Chondrocyte (in vitro differentiated cells): Measurements from ENCODE around the gene KLHL22. TPM values are rescaled to one million over a fixed set of nuclear protein-coding genes. Genes with fewer than 3 reads are reported as not detected.

ENCODE experiments used
- DNase-seq: peaks from one replicate; pipeline ENCODE4 v3.0.0; 2021; ENCODE audit warnings: mixed read lengths, low spot score
- H3K27ac Mint-ChIP-seq: one replicate; pipeline ENCODE4 v1.8.0; 2021; ENCODE audit warnings: mild to moderate bottlenecking, moderate library complexity, mixed read lengths; ENCODE audit not compliant: unreplicated experiment
- H3K27me3 Mint-ChIP-seq: 2 replicates; pipeline ENCODE4 v1.8.0; 2021; ENCODE audit warnings: low read depth, mixed read lengths
- H3K36me3 Mint-ChIP-seq: 2 replicates; pipeline ENCODE4 v1.8.0; 2021; ENCODE audit warnings: low read depth, mixed read lengths
- H3K4me1 Mint-ChIP-seq: 2 replicates; pipeline ENCODE4 v1.8.0; 2021; ENCODE audit warnings: low read depth, mild to moderate bottlenecking, mixed read lengths
- H3K4me3 Mint-ChIP-seq: one replicate; pipeline ENCODE4 v1.8.0; 2021; ENCODE audit warnings: mild to moderate bottlenecking, moderate library complexity, mixed read lengths; ENCODE audit not compliant: unreplicated experiment
- H3K9me3 Mint-ChIP-seq: 2 replicates; pipeline ENCODE4 v1.8.0; 2021; ENCODE audit warnings: low read depth, mixed read lengths
- total RNA-seq: library from RNA; stranded (reverse); gene quantifications from 3 replicates; pipeline ENCODE4 v1.2.1, GENCODE V29; 2021
- TF ChIP-seq, protein P1 (sequence below): fragments of 200-600 bp; sonication (generic); IDR thresholded peaks from 2 replicates; pipeline ENCODE4 v1.5.0; 2021; ENCODE audit warnings: antibody characterized with exemption, mild to moderate bottlenecking, moderate library complexity

Gene KLHL22
- total RNA-seq, 1 donor from 2014 or later: 37.3 TPM

DNA sequence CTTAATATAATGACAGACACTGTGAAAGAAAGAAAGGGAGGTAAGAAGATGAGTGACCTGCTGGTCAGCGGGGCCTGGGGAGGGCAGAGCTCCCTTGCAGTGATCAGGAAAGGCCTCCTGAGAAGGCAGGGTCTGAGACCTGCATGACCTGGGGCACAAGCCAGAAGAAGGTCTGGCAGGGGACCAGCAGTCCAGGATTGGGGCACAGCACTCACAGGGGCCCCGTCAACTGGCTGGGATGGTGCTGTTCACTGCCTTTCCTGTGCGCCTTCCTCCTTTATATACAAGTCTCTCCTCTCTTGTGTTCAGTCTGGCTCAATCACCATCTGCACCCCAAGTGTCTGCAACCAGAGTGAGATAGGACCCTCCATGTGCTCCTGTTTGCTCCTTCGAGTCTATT is 35.7 kb downstream of the KLHL22 start:
- Mint-ChIP-seq H3K27ac (no peak overlapping the region), H3K4me1 (peaks cover 27% of the 10 kb centered on the region), H3K36me3 (peaks cover 21% of the 10 kb centered on the region), H3K27me3 (no peaks in the 10 kb centered on the region), H3K9me3 (no peaks in the 10 kb centered on the region), H3K4me3 (no peak overlapping the region)
- peak; percentile 64 for DNase-seq
- TF ChIP-seq, protein P1, sequence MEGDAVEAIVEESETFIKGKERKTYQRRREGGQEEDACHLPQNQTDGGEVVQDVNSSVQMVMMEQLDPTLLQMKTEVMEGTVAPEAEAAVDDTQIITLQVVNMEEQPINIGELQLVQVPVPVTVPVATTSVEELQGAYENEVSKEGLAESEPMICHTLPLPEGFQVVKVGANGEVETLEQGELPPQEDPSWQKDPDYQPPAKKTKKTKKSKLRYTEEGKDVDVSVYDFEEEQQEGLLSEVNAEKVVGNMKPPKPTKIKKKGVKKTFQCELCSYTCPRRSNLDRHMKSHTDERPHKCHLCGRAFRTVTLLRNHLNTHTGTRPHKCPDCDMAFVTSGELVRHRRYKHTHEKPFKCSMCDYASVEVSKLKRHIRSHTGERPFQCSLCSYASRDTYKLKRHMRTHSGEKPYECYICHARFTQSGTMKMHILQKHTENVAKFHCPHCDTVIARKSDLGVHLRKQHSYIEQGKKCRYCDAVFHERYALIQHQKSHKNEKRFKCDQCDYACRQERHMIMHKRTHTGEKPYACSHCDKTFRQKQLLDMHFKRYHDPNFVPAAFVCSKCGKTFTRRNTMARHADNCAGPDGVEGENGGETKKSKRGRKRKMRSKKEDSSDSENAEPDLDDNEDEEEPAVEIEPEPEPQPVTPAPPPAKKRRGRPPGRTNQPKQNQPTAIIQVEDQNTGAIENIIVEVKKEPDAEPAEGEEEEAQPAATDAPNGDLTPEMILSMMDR: no peak

DNA sequence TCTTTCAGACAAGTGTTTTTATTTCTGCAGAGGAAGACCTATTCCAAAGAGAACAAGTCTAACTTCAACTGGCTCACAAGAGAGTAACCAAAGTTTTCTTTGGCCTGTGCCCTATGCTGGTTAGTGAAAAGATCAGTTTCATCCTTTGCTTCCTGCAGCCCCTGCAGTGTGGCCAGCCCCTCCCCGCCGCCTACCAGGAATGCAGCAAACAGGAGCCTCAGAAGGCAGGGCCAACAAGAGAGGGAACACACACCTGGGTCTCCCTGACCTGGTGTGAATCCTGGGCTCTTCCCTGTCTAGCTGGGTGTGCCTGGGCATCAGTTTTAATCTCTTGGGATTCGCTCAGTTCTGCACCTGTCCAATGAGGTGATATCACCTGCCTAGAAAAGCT is 36.4 kb downstream of the KLHL22 start:
- peak; percentile 42 for DNase-seq
- Mint-ChIP-seq H3K9me3 (no peaks in the 10 kb centered on the region), H3K4me1 (peaks cover 30% of the 10 kb centered on the region), H3K36me3 (peaks cover 19% of the 10 kb centered on the region), H3K4me3 (no peak overlapping the region), H3K27ac (no peak overlapping the region), H3K27me3 (no peaks in the 10 kb centered on the region)
- TF ChIP-seq, protein P1: no peak

DNA sequence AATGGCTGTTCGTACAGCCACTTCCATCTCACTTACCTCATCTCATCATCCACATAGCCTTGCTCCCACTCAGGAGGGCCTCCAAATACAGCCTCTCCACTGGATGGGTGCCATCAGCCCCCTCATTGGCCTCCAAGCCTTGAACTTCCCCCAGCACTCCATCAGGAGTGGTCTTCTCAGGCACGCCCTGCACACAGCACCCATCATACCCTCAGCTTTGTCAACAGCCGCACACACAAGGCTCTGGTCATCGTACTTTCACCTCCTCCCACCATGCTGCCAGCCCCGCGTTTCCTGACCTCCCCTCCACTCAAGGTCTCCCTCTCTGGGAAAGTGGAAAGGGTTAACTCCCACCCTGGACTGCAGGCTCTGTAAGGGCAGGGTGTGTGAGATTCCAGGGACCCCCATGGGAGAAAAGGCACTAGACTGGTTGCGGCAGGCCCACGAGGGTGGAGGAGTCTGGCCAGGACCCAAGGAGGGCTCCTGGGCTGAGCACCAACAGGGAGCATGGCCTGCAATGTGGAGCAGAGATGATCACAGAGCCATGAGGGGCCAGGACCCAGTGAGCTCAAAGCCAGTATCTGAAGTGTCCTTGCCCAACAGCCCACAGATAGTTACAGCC is 37.0 kb downstream of the KLHL22 start:
- Mint-ChIP-seq H3K36me3 (peaks cover 18% of the 10 kb centered on the region), H3K9me3 (no peaks in the 10 kb centered on the region), H3K4me3 (no peak overlapping the region), H3K27ac (peak overlapping the region; percentile 36), H3K27me3 (no peaks in the 10 kb centered on the region), H3K4me1 (peaks cover 30% of the 10 kb centered on the region)
- peak; percentile 63 for DNase-seq
- TF ChIP-seq, protein P1: no peak

DNA sequence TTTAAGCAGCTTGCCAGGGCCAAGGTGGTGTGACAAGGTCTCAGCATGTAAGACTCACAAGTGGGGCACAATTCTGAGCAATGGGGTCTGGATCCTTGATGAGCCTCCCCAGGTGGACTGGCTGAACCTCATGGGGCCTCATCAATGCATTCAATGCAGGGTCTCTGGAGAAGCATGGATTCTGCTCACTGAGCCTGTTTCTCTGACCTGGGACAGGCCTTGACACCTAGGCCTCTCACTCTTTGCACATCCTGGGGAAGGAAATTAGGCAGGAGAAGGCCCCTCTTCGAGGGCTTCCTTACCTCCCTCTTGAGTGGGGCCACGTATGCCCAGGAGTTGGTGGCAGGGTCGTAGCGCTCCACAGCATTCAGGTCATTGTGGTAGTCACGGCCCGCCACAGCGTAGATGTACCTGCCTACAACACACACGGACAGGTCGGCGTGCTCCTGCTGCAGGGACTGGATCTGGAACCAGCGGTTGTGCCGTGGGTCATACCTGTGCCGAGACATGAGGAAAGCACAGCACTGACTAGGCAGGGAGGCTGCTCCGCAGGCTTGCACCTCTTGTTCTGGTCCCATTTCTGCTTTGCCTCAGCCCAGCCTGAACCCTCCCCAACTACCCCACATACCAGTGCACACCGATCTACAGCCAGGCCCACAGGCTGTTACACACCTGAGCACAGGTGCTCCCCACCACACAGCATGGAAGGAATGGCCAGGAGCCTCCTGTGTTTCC is 37.9 kb downstream of the KLHL22 start:
- Mint-ChIP-seq H3K9me3 (no peaks in the 10 kb centered on the region), H3K27ac (no peak overlapping the region), H3K27me3 (no peaks in the 10 kb centered on the region), H3K36me3 (peaks cover 20% of the 10 kb centered on the region), H3K4me3 (no peak overlapping the region), H3K4me1 (peaks cover 30% of the 10 kb centered on the region)
- peak; percentile 87 for DNase-seq
- TF ChIP-seq, protein P1: no peak

DNA sequence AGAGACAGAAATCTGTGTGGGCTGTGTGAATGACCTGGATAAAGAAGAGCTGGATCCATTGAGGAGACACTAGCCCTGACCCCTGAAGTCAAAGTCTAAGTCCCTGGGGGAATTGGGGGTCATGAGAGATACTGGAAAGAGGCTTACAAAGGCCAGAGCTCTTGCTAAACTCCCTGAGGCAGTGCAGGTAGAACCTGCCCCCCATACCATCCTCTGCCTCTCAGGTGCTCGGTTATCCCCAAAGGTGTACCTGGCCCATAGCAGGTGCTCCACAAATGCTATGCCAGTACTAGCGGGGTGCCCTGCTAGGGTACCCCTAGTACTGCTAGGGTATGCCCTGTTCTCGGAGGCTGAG is 38.9 kb downstream of the KLHL22 start:
- Mint-ChIP-seq H3K36me3 (peaks cover 24% of the 10 kb centered on the region), H3K4me1 (peaks cover 30% of the 10 kb centered on the region), H3K27ac (peak overlapping the region; percentile 51), H3K27me3 (no peaks in the 10 kb centered on the region), H3K9me3 (no peaks in the 10 kb centered on the region), H3K4me3 (no peak overlapping the region)
- TF ChIP-seq, protein P1: no peak
- peak; percentile 35 for DNase-seq
